AG09319 (cell line): ENCODE data around the gene PKP1.
A peak's percentile ranks its signal among the peaks of the same experiment; 100 is the strongest.

Experiments
- DNase-seq: peaks from one replicate; pipeline ENCODE4 v3.0.0-alpha.2; 2010; ENCODE audit warnings: low read depth; ENCODE audit errors: extremely low read depth
- CTCF ChIP-seq: IDR thresholded peaks from 2 replicates; pipeline ENCODE4 v1.5.1; 2011; ENCODE audit warnings: low read depth, mild to moderate bottlenecking, inconsistent platforms, low read length, moderate library complexity

PKP1 gene

GRCh38 chr1:201262963-201263608, 20.2 kb upstream of the PKP1 start:
- no peak for DNase-seq
- TF ChIP-seq CTCF, result no peak

GRCh38 chr1:201264072-201264471, 19.2 kb upstream of the PKP1 start:
- no peak for TF ChIP-seq CTCF
- no peak for DNase-seq

- no peak for DNase-seq
- TF ChIP-seq CTCF, result no peak
Measured at GRCh38 chr1:201264554-201264953, 18.8 kb upstream of the PKP1 start.

GRCh38 chr1:201265756-201266155, 17.6 kb upstream of the PKP1 start:
- no peak for DNase-seq
- TF ChIP-seq CTCF, result no peak

GRCh38 chr1:201266276-201266675, 17.0 kb upstream of the PKP1 start:
- no peak for TF ChIP-seq CTCF
- DNase-seq, result no peak

GRCh38 chr1:201266774-201267173, 16.5 kb upstream of the PKP1 start:
- DNase-seq, result peak; percentile 77
- no peak for TF ChIP-seq CTCF

GRCh38 chr1:201267481-201268229, 15.7 kb upstream of the PKP1 start:
- DNase-seq, result no peak
- TF ChIP-seq CTCF, result no peak
